Urinary bladder (tissue), 4 donors: ENCODE measurements around the gene CLDN24. TPM values are rescaled to one million over a fixed set of nuclear protein-coding genes. Genes with fewer than 3 reads are reported as not detected.

Experiments used
- DNase-seq: peaks from one replicate; pipeline ENCODE4 v3.0.0-alpha.2; 2015; ENCODE audit errors: extremely low spot score
- H3K27ac ChIP-seq: one replicate; pipeline ENCODE4 v1.5.1; 2013; ENCODE audit warnings: low read depth, mild to moderate bottlenecking, moderate library complexity
- H3K36me3 ChIP-seq: one replicate; pipeline ENCODE4 v1.6.1; 2013; ENCODE audit warnings: mild to moderate bottlenecking, moderate library complexity; ENCODE audit not compliant: insufficient read depth
- H3K4me1 ChIP-seq: one replicate; pipeline ENCODE4 v1.6.1; 2013; ENCODE audit warnings: mild to moderate bottlenecking, moderate library complexity; ENCODE audit not compliant: insufficient read depth
- H3K4me3 ChIP-seq: one replicate; pipeline ENCODE4 v1.5.1; 2013; ENCODE audit warnings: low read depth, low read length
- WGBS: extraction: QIAGEN DNeasy Blood & Tissue Kit; methylation state at CpG from one replicate; pipeline ENCODE4 v1.1.7; 2013; 5-methylcytosine and 5-hydroxymethylcytosine counted together
- polyA plus RNA-seq: library from polyadenylated mRNA; stranded (reverse); fragments of 200-250 nt; gene quantifications from one replicate; pipeline ENCODE4 v1.2.3, GENCODE V29; 2013
- total RNA-seq: library from RNA; depleted of rRNA; stranded (reverse); fragments of >200 nt; gene quantifications from one replicate; pipeline ENCODE4 v1.2.3, GENCODE V29; 2014
- donor health status: healthy with polysubstance abuse.
- donor health status: healthy.

CLDN24 gene
- total and polyA plus RNA-seq, 2 donors = not detected

GRCh38 chr4:183299464-183299863 is 22.8 kb downstream of the CLDN24 start:
- Histone ChIP-seq H3K4me1 (no peaks in the 10 kb centered on the region), H3K36me3 (no peaks in the 10 kb centered on the region), H3K4me3 (no peak overlapping the region), H3K27ac (no peak overlapping the region)
- 84% methylated on average over 2 of the region's 2 CpGs for WGBS
- no peak for DNase-seq

GRCh38 chr4:183297675-183298074 is 24.6 kb downstream of the CLDN24 start:
- Histone ChIP-seq H3K4me1 (no peaks in the 10 kb centered on the region), H3K27ac (no peak overlapping the region), H3K36me3 (no peaks in the 10 kb centered on the region), H3K4me3 (no peak overlapping the region)
- 98% methylated on average over 3 of the region's 3 CpGs for WGBS
- no peak for DNase-seq

GRCh38 chr4:183295711-183296110 is 26.5 kb downstream of the CLDN24 start:
- no peaks in the 10 kb centered on the region for H3K36me3 ChIP-seq
- no peak overlapping the region for H3K27ac ChIP-seq
- H3K4me3 ChIP-seq = no peak overlapping the region
- no peak for DNase-seq
- H3K4me1 ChIP-seq = no peaks in the 10 kb centered on the region
- WGBS = 92% methylated on average over 10 of the region's 10 CpGs

- no peak overlapping the region for H3K27ac ChIP-seq
- H3K36me3 ChIP-seq = no peaks in the 10 kb centered on the region
- H3K4me1 ChIP-seq = no peaks in the 10 kb centered on the region
- H3K4me3 ChIP-seq = no peak overlapping the region
- DNase-seq = no peak
- 94% methylated on average over 2 of the region's 2 CpGs for WGBS
Observed at GRCh38 chr4:183291070-183291469, 31.2 kb downstream of the CLDN24 start.

- Histone ChIP-seq H3K4me1 (no peaks in the 10 kb centered on the region), H3K27ac (no peak overlapping the region), H3K36me3 (no peaks in the 10 kb centered on the region), H3K4me3 (no peak overlapping the region)
- DNase-seq = no peak
- 93% methylated on average over 5 of the region's 5 CpGs for WGBS
Observed at GRCh38 chr4:183289688-183290087, 32.5 kb downstream of the CLDN24 start.

- WGBS = 95% methylated on average over 2 of the region's 2 CpGs
- Histone ChIP-seq H3K4me3 (no peak overlapping the region), H3K27ac (no peak overlapping the region), H3K4me1 (no peaks in the 10 kb centered on the region), H3K36me3 (no peaks in the 10 kb centered on the region)
- DNase-seq = no peak
Observed at GRCh38 chr4:183288955-183289354, 33.3 kb downstream of the CLDN24 start.

- Histone ChIP-seq H3K36me3 (no peaks in the 10 kb centered on the region), H3K27ac (no peak overlapping the region), H3K4me3 (no peak overlapping the region), H3K4me1 (no peaks in the 10 kb centered on the region)
- WGBS = 96% methylated on average over 6 of the region's 6 CpGs
- DNase-seq = no peak
Observed at GRCh38 chr4:183287677-183288076, 34.5 kb downstream of the CLDN24 start.

GRCh38 chr4:183287309-183287659 is 34.9 kb downstream of the CLDN24 start:
- no peak for DNase-seq
- H3K4me1 ChIP-seq = no peaks in the 10 kb centered on the region
- no peak overlapping the region for H3K4me3 ChIP-seq
- H3K27ac ChIP-seq = no peak overlapping the region
- no peaks in the 10 kb centered on the region for H3K36me3 ChIP-seq
- 89% methylated on average over 2 of the region's 2 CpGs for WGBS

GRCh38 chr4:183286590-183287308 is 35.5 kb downstream of the CLDN24 start:
- no peak overlapping the region for H3K4me3 ChIP-seq
- no peak for DNase-seq
- H3K36me3 ChIP-seq = no peaks in the 10 kb centered on the region
- 96% methylated on average over 11 of the region's 11 CpGs for WGBS
- H3K27ac ChIP-seq = no peak overlapping the region
- H3K4me1 ChIP-seq = no peaks in the 10 kb centered on the region

GRCh38 chr4:183285886-183286285 is 36.3 kb downstream of the CLDN24 start:
- Histone ChIP-seq H3K27ac (no peak overlapping the region), H3K4me1 (no peaks in the 10 kb centered on the region), H3K36me3 (no peaks in the 10 kb centered on the region), H3K4me3 (no peak overlapping the region)
- WGBS = 94% methylated on average over 7 of the region's 7 CpGs
- no peak for DNase-seq

GRCh38 chr4:183284965-183285364 is 37.3 kb downstream of the CLDN24 start:
- WGBS = 51% methylated on average over 4 of the region's 4 CpGs
- H3K27ac ChIP-seq = no peak overlapping the region
- no peak overlapping the region for H3K4me3 ChIP-seq
- H3K36me3 ChIP-seq = no peaks in the 10 kb centered on the region
- H3K4me1 ChIP-seq = no peaks in the 10 kb centered on the region
- DNase-seq = no peak

GRCh38 chr4:183284258-183284785 is 37.9 kb downstream of the CLDN24 start:
- 73% methylated on average over 12 of the region's 12 CpGs for WGBS
- no peak for DNase-seq
- no peaks in the 10 kb centered on the region for H3K4me1 ChIP-seq
- H3K4me3 ChIP-seq = no peak overlapping the region
- H3K36me3 ChIP-seq = no peaks in the 10 kb centered on the region
- H3K27ac ChIP-seq = no peak overlapping the region

- 90% methylated on average over 1 of the region's 1 CpG for WGBS
- H3K36me3 ChIP-seq = peaks cover 2% of the 10 kb centered on the region
- no peak overlapping the region for H3K27ac ChIP-seq
- no peaks in the 10 kb centered on the region for H3K4me1 ChIP-seq
- no peak overlapping the region for H3K4me3 ChIP-seq
- no peak for DNase-seq
Observed at GRCh38 chr4:183276106-183276505, 46.1 kb downstream of the CLDN24 start.

GRCh38 chr4:183272384-183272783 is 49.8 kb downstream of the CLDN24 start:
- no peak for DNase-seq
- Histone ChIP-seq H3K27ac (no peak overlapping the region), H3K36me3 (peaks cover 2% of the 10 kb centered on the region), H3K4me3 (no peak overlapping the region), H3K4me1 (peaks cover 2% of the 10 kb centered on the region)
- 87% methylated on average over 3 of the region's 3 CpGs for WGBS
